HG03342 (cell line): ENCODE results near the gene DAW1.

Source experiments
- ATAC-seq: cut with Tn5 transposase; IDR thresholded peaks from one replicate; pipeline ENCODE4 v1.9.1; 2021; ENCODE audit warnings: mild to moderate bottlenecking, moderate library complexity; ENCODE audit not compliant: unreplicated experiment

DAW1 gene

GRCh38 chr2:227861011-227861410 is 10.4 kb upstream of the DAW1 start:
- ATAC-seq: no peak

GRCh38 chr2:227862227-227862740 is 9.1 kb upstream of the DAW1 start:
- ATAC-seq: no peak

DNA sequence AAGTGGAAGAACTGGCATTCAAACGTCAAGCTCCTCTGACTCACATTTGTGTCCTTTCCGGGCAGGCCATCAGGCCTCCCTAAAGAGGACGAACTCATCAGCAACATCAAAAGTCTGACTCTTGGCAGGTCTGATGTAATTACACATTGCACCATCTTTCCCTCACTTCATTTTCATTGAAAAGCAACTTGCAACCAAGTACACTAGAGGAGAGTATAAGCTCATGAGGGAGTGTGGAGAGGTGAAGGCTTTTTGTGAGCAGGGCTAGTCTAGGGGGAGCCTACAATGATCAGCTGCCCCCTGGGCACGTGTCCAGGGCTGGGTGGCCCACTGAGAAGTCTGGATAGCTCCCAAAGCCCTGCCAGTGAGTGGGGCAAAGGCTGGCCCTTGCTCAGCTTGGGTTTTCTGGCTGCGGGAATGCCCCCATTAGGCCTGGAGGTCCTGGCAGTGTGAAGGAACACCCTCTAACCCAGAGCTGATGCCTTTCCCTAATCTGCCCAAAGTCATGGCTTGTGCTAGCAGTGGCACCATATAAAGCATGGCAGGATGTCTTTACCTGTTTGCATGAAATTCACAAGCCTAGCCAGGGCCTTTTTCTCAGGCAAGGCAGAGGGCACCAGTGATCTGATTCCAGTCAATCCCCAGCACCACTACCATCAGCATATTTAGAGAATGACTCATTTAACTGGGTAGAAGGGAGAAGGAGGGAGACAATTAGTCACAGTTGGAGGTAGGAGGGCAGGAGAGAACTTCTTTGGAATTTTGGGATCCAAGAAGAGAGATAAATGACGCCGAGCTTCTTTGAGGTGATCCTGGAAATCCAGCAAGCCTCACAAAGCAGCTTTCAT is 8.5 kb upstream of the DAW1 start:
- no peak for ATAC-seq

DNA sequence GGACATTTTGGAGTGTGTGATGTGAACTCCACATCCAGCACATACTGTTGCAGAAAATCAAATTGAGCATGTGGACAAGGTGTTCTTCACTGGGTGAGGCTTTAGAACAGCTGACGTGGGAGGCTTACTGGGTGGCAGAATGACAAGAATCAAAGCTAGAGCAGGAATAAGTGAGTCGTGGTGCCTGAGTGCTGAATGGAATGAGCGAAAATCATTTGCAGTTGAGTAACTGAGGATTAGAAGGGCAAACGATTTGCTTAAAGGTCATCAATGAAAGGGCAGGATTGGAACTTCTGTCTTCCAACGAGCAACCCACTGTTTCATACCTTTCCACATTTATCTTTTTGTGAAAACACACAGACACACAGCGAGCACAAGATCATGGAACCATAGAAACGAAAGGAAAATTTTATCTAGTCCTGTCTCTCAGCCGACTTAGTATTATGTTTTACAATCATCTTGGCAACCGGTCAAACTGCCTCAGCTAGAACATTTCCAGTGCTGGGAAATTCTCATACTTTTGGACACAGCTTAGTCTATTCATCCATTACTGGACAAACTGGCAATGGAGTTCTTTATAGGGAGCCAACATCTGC is 7.2 kb upstream of the DAW1 start:
- ATAC-seq: no peak

GRCh38 chr2:227865291-227865690 is 6.1 kb upstream of the DAW1 start:
- ATAC-seq: no peak

DNA sequence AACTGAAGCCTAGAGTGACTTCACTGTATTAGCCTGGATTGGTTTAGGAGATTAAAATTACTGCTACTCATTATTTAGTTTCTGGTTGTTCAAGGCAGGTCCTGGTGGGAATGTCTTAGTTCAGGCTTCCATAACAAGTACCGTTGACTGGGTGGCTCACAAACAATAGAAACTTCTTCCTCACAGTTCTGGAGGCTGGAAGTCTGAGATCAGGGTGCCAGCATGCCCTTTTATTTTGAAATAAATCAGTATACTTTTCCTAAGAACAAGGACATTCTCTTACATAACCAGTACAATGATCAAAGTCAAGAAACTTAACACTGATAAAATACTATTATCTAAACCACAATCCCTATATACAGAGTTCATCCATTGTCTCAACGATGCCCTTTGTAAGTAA is 4.0 kb upstream of the DAW1 start:
- ATAC-seq: no peak

- peak; percentile 10 for ATAC-seq
These were observed 589 bp upstream of the DAW1 start for GRCh38 chr2:227870710-227871374.

DNA sequence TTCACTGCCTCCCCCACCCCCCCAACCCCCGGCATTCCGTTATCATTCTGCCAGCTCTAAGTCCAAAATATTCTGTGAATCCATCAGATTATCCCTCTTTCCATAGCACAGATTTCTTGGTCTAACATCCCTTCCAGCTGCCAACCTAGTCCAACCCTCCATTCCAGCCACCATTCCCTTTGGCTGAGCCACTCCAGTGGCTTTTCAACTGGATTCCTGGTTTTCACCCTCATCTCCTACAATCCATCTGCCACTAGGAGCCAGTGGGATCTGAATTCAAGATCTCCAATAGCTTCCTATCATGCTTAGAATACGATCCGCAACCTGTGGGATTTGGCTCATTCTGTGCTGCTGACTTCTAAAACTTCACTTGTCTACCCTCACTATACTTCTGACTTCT is 1.2 kb downstream of the DAW1 start:
- ATAC-seq: no peak

DNA sequence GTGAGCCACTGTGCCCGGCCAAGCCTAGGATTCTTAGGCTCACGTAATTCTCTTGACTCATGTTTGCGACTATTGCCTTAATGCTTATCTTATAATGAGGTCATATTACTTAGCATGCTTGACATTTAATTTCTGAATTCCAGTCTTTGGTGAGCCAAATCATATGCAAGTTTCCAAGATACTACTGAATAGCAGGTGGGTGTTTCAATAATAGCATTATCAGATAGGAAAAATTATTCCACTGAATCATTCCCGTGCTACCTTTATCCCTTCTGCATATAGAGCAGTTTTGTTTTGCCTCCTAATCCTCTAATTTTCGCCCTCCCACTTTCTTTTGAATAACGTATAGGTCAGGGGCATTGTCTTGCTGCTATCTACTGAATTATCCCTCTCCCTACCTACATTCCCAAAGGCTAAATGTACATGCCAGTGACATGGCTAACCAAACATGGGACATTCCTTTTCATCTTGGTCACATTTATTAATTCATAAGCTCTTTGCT is 4.9 kb downstream of the DAW1 start:
- no peak for ATAC-seq

DNA sequence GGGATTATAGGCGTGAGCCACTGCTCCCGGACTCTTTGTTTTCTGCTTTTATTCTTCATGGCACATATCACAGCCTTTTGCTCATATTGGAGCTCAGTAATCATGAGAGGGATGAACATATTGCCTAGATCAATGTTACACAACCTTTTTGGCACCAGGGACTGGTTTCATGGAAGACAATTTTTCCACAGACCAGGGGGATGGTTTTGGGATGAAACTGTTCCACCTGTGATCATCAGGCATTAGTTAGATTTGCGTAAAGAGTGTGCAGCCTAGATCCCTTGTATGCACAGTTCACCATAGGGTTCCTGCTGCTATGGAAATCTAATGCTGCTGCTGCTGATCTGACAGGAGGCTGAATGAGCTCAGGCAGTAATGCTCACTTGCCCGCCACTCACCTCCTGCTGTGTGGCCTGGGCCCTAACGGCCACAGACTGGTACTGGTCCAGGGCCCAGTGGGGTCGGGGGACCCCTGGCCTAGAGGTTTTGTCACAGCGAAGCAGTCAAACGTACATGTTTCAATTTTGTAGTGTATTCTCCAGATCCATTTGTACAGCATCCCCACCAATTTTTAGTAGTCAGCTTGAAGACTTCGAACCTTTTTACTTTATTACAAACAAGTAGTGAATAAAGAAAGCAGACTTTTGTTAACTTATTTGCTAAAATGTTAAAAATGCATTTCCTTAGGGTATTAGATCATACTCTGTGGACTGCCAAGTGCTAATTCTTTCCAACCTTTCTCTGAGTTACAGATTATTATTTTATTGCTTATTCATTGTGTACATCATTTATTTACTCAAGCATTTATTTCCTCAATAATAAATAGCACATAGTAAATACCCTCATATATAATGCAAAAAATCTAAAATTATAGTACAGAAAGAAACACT is 6.2 kb downstream of the DAW1 start:
- ATAC-seq: no peak

DNA sequence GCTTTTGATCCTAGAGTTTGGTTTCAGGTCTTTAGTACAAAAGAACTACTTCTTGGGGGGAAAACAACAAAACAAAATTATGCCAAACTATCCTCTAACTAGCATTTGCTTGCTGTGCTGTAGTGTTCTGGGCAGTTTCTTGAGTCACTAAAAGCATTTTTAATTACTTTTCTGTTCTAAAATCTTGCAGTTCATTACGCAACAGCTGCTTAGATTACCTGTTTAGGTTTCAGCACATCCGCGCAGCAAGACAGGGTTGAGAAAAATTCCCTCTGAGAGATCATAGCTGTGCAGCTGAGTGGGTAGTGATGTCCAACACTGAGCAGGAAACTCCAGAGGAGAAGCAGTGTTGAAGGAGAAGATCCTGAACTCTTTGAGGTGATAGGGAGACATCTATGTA is 9.0 kb downstream of the DAW1 start:
- no peak for ATAC-seq

DNA sequence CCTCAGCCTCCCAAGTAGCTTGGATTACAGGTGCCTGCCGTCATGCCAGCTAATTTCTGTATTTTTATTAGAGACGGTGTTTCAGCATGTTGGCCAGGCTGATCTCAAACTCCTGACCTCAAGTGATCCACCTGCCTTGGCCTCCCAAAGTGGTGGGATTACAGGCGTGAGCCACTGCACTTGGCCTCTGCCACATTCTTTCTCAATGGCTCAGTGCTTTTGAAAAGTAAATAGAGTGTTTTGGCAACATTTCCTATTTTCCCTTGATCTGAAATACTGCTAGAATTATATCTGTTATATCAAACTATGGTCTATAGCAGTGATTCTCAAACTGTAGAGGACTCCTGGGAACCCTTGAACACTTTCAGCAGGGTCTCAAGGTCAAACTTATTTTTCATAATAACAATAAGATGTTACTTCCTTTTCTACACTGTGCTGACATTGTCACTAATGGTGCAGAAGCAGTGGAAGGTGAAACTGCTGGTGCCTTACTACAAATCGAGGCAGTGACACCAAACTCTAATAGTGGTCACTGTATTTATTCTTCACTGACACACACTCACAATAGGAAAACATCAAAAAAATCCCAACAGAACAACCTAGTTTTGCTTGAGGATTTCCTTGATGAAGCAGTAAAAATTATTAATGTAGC is 10.6 kb downstream of the DAW1 start:
- peak; percentile 64 for ATAC-seq

GRCh38 chr2:227884511-227884947 is 13.1 kb downstream of the DAW1 start:
- peak; percentile 92 for ATAC-seq

DNA sequence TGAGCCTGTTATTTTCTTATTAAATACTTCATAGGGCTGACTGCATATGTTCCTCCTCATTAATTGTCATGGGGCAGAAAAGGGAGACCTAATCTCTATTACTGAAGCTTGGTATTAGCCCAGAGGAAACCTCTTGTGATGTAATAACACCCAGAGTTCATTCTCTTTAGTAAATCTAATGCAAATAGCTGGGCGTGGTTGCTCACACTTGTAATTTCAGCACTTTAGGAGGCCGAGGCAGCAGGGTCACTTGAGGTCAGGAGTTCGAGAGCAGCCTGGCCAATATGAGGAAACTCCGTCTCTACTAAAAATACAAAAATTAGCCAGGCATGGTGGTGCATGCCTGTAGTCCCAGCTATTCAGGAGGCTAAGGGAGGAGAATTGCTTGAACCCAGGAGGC is 14.7 kb downstream of the DAW1 start:
- no peak for ATAC-seq

- ATAC-seq: no peak
These were observed 16.9 kb downstream of the DAW1 start for GRCh38 chr2:227888289-227888688.

DNA sequence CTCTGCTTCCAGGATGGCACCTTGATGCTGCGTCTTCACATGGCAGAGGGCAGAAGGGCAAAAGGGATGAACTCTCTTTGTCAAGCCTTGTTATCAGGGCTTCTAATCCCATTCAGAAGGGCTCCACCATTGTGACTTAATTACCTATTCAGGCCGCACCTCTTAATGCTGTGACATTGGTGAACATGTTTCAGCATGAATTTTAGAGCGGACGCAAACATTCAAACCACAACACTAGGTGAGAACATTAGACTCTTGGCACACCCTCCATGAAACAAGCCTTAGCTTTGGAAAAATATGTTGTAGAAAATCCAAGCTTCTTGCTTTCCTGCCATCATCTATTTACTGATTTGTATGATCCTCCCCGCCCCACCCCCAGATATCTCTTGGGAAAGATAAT is 17.9 kb downstream of the DAW1 start:
- ATAC-seq: no peak

GRCh38 chr2:227890495-227891079 is 19.2 kb downstream of the DAW1 start:
- ATAC-seq: peak; percentile 83

DNA sequence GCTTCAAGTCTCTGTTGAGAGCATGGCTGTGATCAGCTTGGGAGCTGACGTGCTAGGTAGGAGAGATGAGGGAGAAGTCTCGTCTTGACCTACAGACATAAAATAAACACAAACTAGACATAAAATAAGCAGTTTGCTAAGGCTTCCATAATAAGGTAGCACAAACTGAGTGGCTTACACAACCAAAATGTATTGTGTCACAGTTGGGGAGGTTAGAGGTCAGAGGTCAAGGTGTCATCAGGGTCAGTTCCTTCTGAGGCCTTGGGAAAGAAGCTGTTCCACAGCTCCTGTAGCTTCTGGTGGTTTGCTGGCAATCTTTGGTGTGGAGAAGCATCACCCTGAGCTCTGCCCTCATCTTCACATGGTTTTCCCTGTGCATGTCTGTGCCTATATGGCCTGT is 20.2 kb downstream of the DAW1 start:
- no peak for ATAC-seq

GRCh38 chr2:227903381-227903780 is 31.9 kb downstream of the DAW1 start:
- no peak for ATAC-seq

- no peak for ATAC-seq
These were observed 35.6 kb downstream of the DAW1 start for GRCh38 chr2:227906991-227907390.
